CD8-positive, alpha-beta memory T cell (primary cell): ENCODE data around the gene IL20. TPM values are rescaled to one million over a fixed set of nuclear protein-coding genes. Genes with fewer than 3 reads are reported as not detected.
A peak's percentile ranks its signal among the peaks of the same experiment; 100 is the strongest.

Source experiments
- CTCF ChIA-PET: fragments of 350-600 bp; sonication (Branson Sonifier 250); formaldehyde crosslinking; loops from one replicate; lab custom pipeline; 2021; ENCODE audit warnings: antibody characterized with exemption; lab: Charles Lee
- POLR2A ChIA-PET: fragments of 350-600 bp; sonication (Branson Sonifier 250); formaldehyde crosslinking; loops from one replicate; lab custom pipeline; 2021; ENCODE audit warnings: antibody characterized with exemption; lab: Charles Lee
- DNase-seq, 5 donors: peaks; one replicate each; pipeline versions ENCODE4 v3.0.0 to v3.0.0-alpha.2; 2020 to 2022; ENCODE audit warnings: mixed read lengths in 1 of 5
- H3K27ac ChIP-seq: one replicate; pipeline ENCODE4 v1.7.0; 2013; ENCODE audit warnings: low read depth, mild to moderate bottlenecking, low read length, moderate library complexity
- H3K27me3 ChIP-seq: 2 replicates; pipeline ENCODE4 v1.7.0; 2013; ENCODE audit warnings: low read length, mild to moderate bottlenecking; ENCODE audit not compliant: insufficient read depth, poor library complexity, severe bottlenecking
- H3K36me3 ChIP-seq: 2 replicates; pipeline ENCODE4 v1.7.0; 2013; ENCODE audit warnings: mild to moderate bottlenecking, low read length, moderate library complexity; ENCODE audit not compliant: insufficient read depth
- H3K4me1 ChIP-seq: 2 replicates; pipeline ENCODE4 v1.7.0; 2013; ENCODE audit warnings: mild to moderate bottlenecking, low read length, moderate library complexity; ENCODE audit not compliant: insufficient read depth
- H3K4me3 ChIP-seq: 2 replicates; pipeline ENCODE4 v1.7.0; 2013; ENCODE audit warnings: mild to moderate bottlenecking, low read length
- H3K9me3 ChIP-seq: 2 replicates; pipeline ENCODE4 v1.7.0; 2013; ENCODE audit warnings: mild to moderate bottlenecking, low read length
- H3K27ac Mint-ChIP-seq, 8 donors: one replicate each; pipeline ENCODE4 v1.8.0; 2020 to 2021; ENCODE audit warnings: mixed read lengths in 8 of 8, mild to moderate bottlenecking in 6 of 8, inconsistent platforms in 3 of 8, moderate library complexity in 3 of 8
- H3K27me3 Mint-ChIP-seq, 2 donors: one replicate each; pipeline ENCODE4 v1.8.0; 2020 to 2021; ENCODE audit warnings: mixed read lengths in 2 of 2, mild to moderate bottlenecking in 1 of 2, moderate library complexity in 1 of 2
- H3K36me3 Mint-ChIP-seq, 3 donors: one replicate each; pipeline ENCODE4 v1.8.0; 2020 to 2021; ENCODE audit warnings: mixed read lengths in 3 of 3, inconsistent platforms in 1 of 3, mild to moderate bottlenecking in 1 of 3
- H3K4me1 Mint-ChIP-seq, 3 donors: one replicate each; pipeline ENCODE4 v1.8.0; 2020 to 2021; ENCODE audit warnings: mixed read lengths in 3 of 3, inconsistent platforms in 1 of 3, mild to moderate bottlenecking in 1 of 3
- H3K4me3 Mint-ChIP-seq, 7 donors: one replicate each; pipeline ENCODE4 v1.8.0; 2020 to 2021; ENCODE audit warnings: mixed read lengths in 7 of 7, mild to moderate bottlenecking in 6 of 7, moderate library complexity in 4 of 7, inconsistent platforms in 2 of 7
- H3K9me3 Mint-ChIP-seq, 5 donors: one replicate each; pipeline ENCODE4 v1.8.0; 2020 to 2022; ENCODE audit warnings: mixed read lengths in 5 of 5, mild to moderate bottlenecking in 3 of 5, moderate library complexity in 2 of 5, inconsistent platforms in 1 of 5
- polyA plus RNA-seq: library from polyadenylated mRNA; unstranded; fragments of 300-500 nt; fragmentation: Illumina TruSeq; gene quantifications from one replicate; pipeline ENCODE4 v1.2.3, GENCODE V29; 2021
- total RNA-seq, 2 experiments: library from RNA; stranded (reverse); gene quantifications; one replicate each; pipeline ENCODE4 v1.2.3, GENCODE V29; 2021

IL20 gene
- total and polyA plus RNA-seq, 3 experiments from 2014 or later = not detected

- Histone ChIP-seq H3K9me3 (no peaks in the 10 kb centered on the region), H3K36me3 (no peaks in the 10 kb centered on the region), H3K4me3 (no peak overlapping the region), H3K27ac (no peak overlapping the region), H3K27me3 (no peaks in the 10 kb centered on the region), H3K4me1 (peaks cover 8% of the 10 kb centered on the region)
- Mint-ChIP-seq H3K9me3 (no peaks in the 10 kb centered on the region), H3K27me3 (peaks cover 0 to 8% of the 10 kb centered on the region in 2 donors), H3K4me3 (no peak overlapping the region), H3K36me3 (peaks cover 0 to 13% (median 1%) of the 10 kb centered on the region in 3 donors), H3K4me1 (peaks cover 3 to 5% (median 3%) of the 10 kb centered on the region in 3 donors), H3K27ac (peak overlapping the region in 1 of 8 donors; percentile 7)
- CTCF ChIA-PET = interaction anchor here (0.8 to 1.7 kb wide), 2 partner anchors 87 to 128 kb away, joined by 3 read pairs; no protein-coding TSS in a partner anchor
- no peak for DNase-seq
- POLR2A ChIA-PET = no interaction called here
These were observed 10.9 kb upstream of the IL20 start for GRCh38 chr1:206854401-206855129.

GRCh38 chr1:206855859-206856258 lies 9.6 kb upstream of the IL20 start:
- Histone ChIP-seq H3K9me3 (no peaks in the 10 kb centered on the region), H3K27ac (no peak overlapping the region), H3K4me3 (no peak overlapping the region), H3K4me1 (peaks cover 9% of the 10 kb centered on the region), H3K36me3 (no peaks in the 10 kb centered on the region), H3K27me3 (no peaks in the 10 kb centered on the region)
- H3K27me3 Mint-ChIP-seq = peaks cover 3 to 9% of the 10 kb centered on the region in 2 donors
- no peak overlapping the region for H3K27ac Mint-ChIP-seq
- ChIA-PET CTCF (interaction anchor here (0.9 to 3.4 kb wide), 5 partner anchors 24 to 126 kb away, joined by 3 to 15 read pairs (median 4); no protein-coding TSS in a partner anchor), POLR2A (no interaction called here)
- H3K4me1 Mint-ChIP-seq = peaks cover 3 to 5% (median 3%) of the 10 kb centered on the region in 3 donors
- peaks cover 0 to 13% (median 2%) of the 10 kb centered on the region in 3 donors for H3K36me3 Mint-ChIP-seq
- no peaks in the 10 kb centered on the region for H3K9me3 Mint-ChIP-seq
- no peak for DNase-seq
- H3K4me3 Mint-ChIP-seq = no peak overlapping the region

DNA sequence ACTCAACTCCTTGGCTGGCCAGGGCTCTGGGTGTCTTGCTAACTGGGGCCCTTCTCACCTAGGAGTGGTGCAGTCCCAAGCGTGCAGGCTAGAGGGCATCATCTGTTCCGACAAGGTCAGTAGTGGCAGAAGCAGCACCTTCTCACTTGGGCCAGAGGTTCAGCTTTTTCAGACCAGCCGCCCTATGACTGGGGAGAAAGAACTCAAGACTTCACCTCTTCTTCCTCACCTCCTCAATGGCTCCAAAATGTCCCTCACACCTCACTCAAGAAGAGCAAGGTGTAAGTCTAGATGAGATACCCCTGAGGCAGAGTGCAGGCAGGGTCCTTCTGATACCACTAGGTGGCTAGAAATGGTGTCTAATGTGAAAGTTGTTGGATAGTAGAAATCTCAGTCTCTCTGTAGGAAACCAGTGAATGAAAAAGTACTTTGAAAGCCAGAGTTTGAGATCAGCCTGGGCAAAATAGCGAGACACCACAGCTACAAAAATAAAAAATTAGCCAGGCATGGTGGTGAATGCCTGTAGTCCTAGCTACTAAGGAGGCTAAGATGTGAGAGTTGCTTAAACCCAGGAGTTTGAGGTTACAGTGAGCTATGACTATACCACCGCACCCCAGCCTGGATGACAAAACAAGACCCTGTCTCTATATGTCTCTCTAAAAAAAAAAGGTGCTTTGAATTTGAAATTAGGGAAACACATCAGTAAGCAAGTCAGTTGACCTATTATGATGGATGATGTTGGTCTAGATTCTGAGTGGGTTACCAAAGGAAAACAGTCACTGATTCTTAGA lies 8.6 kb upstream of the IL20 start:
- Histone ChIP-seq H3K9me3 (no peaks in the 10 kb centered on the region), H3K27me3 (no peaks in the 10 kb centered on the region), H3K36me3 (no peaks in the 10 kb centered on the region), H3K27ac (no peak overlapping the region), H3K4me3 (no peak overlapping the region), H3K4me1 (peaks cover 9% of the 10 kb centered on the region)
- Mint-ChIP-seq H3K4me3 (no peak overlapping the region), H3K27me3 (peaks cover 11 to 15% of the 10 kb centered on the region in 2 donors), H3K4me1 (peaks cover 3 to 5% (median 3%) of the 10 kb centered on the region in 3 donors), H3K27ac (peak overlapping the region in 2 of 8 donors; percentile 13 to 14), H3K9me3 (no peaks in the 10 kb centered on the region), H3K36me3 (peaks cover 0 to 13% (median 4%) of the 10 kb centered on the region in 3 donors)
- DNase-seq = peak in 1 of 5 donors; percentile 28
- POLR2A ChIA-PET = interaction anchor here (0.7 kb wide), 1 partner anchor 386 kb away, joined by 3 read pairs; the partner anchor contains the start of gene IKBKE
- CTCF ChIA-PET = interaction anchor here (0.6 to 3.4 kb wide), 7 partner anchors 15 to 125 kb away, joined by 3 to 15 read pairs (median 3); no protein-coding TSS in a partner anchor

- no peaks in the 10 kb centered on the region for H3K36me3 ChIP-seq
- ChIA-PET CTCF (interaction anchor here (2.9 kb wide), 1 partner anchor 54 kb away, joined by 10 read pairs; no protein-coding TSS in a partner anchor), POLR2A (interaction anchor here (0.6 kb wide), 1 partner anchor 135 kb away, joined by 6 read pairs; no protein-coding TSS in a partner anchor)
- peaks cover 0 to 4% (median 0%) of the 10 kb centered on the region in 3 donors for H3K36me3 Mint-ChIP-seq
- H3K4me1 ChIP-seq = peaks cover 9% of the 10 kb centered on the region
- peak overlapping the region in 1 of 7 donors; percentile 22 for H3K4me3 Mint-ChIP-seq
- peak in 1 of 5 donors; percentile 27 for DNase-seq
- no peaks in the 10 kb centered on the region for H3K27me3 ChIP-seq
- H3K9me3 Mint-ChIP-seq = no peaks in the 10 kb centered on the region
- no peaks in the 10 kb centered on the region for H3K9me3 ChIP-seq
- peaks cover 3 to 5% (median 3%) of the 10 kb centered on the region in 3 donors for H3K4me1 Mint-ChIP-seq
- peaks cover 17 to 19% of the 10 kb centered on the region in 2 donors for H3K27me3 Mint-ChIP-seq
- H3K4me3 ChIP-seq = no peak overlapping the region
- H3K27ac Mint-ChIP-seq = peak overlapping the region in 1 of 8 donors; percentile 22
- no peak overlapping the region for H3K27ac ChIP-seq
These were observed 6.3 kb upstream of the IL20 start for GRCh38 chr1:206859082-206859521.

DNA sequence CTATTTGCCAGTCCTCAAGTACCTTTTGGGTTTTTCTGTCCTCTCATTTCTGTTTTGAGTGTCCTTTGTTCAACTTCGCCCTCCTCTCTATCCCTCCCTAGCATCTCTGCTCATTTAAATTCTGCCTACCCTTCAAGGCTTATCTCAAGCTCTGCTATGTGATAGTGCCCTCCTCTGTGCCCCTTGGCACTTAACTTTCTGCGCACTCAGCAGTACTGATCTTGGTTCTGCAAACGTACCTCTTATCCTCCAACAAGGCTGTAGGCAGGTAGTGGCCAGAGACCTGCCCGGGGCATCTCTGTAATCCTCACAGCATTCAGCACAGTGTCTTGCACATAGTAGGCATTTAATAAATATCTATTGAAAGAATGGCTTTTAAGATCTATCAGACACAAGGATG lies 5.3 kb upstream of the IL20 start:
- no peaks in the 10 kb centered on the region for H3K9me3 Mint-ChIP-seq

GRCh38 chr1:206863266-206863665 lies 2.2 kb upstream of the IL20 start:
- Histone ChIP-seq H3K27ac (no peak overlapping the region), H3K4me3 (no peak overlapping the region), H3K4me1 (peaks cover 9% of the 10 kb centered on the region), H3K27me3 (no peaks in the 10 kb centered on the region), H3K9me3 (no peaks in the 10 kb centered on the region), H3K36me3 (no peaks in the 10 kb centered on the region)
- no peak for DNase-seq
- Mint-ChIP-seq H3K4me1 (peaks cover 5 to 8% (median 5%) of the 10 kb centered on the region in 3 donors), H3K27me3 (peaks cover 18 to 25% of the 10 kb centered on the region in 2 donors), H3K27ac (no peak overlapping the region), H3K4me3 (no peak overlapping the region), H3K9me3 (no peaks in the 10 kb centered on the region), H3K36me3 (peaks cover 0 to 5% (median 0%) of the 10 kb centered on the region in 3 donors)
- ChIA-PET POLR2A (no interaction called here), CTCF (interaction anchor here (0.6 to 3.6 kb wide), 4 partner anchors 45 to 119 kb away, joined by 3 to 18 read pairs (median 3); no protein-coding TSS in a partner anchor)

More for the DNA sequence above, 5.3 kb upstream of the IL20 start:
- CTCF ChIA-PET = interaction anchor here (1.1 to 2.9 kb wide), 4 partner anchors 10 to 52 kb away, joined by 3 to 10 read pairs (median 3); no protein-coding TSS in a partner anchor
- no peak for DNase-seq
- H3K9me3 ChIP-seq = no peaks in the 10 kb centered on the region
- H3K4me3 ChIP-seq = no peak overlapping the region
- Mint-ChIP-seq H3K27me3 (peaks cover 17 to 23% of the 10 kb centered on the region in 2 donors), H3K27ac (peak overlapping the region in 1 of 8 donors; percentile 0), H3K36me3 (peaks cover 0 to 4% (median 0%) of the 10 kb centered on the region in 3 donors), H3K4me3 (no peak overlapping the region), H3K4me1 (peaks cover 5 to 6% (median 5%) of the 10 kb centered on the region in 3 donors)
- POLR2A ChIA-PET = no interaction called here
- H3K27me3 ChIP-seq = no peaks in the 10 kb centered on the region
- no peak overlapping the region for H3K27ac ChIP-seq
- peaks cover 9% of the 10 kb centered on the region for H3K4me1 ChIP-seq
- H3K36me3 ChIP-seq = no peaks in the 10 kb centered on the region

DNA sequence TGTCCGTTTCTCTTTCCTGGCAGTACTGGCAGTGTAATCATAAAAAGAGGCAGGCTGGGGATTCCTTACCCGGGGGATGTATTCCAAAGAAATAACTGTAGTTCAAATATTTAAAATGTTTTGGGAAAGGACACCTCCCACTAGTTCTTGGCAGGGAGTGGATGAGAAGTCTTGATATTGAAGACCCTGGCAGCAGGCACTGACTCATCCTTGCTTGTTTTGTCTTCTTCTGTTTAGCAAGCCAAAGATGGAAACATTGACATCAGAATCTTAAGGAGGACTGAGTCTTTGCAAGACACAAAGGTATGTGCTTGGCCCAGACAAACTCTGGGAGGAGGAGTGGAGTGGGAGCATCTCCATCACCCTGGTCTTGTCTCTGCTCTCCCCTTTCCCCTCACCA lies 639 bp downstream of the IL20 start:
- Mint-ChIP-seq H3K27me3 (peaks cover 14 to 19% of the 10 kb centered on the region in 2 donors), H3K4me1 (peaks cover 0 to 5% (median 2%) of the 10 kb centered on the region in 3 donors), H3K27ac (no peak overlapping the region), H3K9me3 (no peaks in the 10 kb centered on the region), H3K4me3 (no peak overlapping the region), H3K36me3 (peaks cover 0 to 8% (median 3%) of the 10 kb centered on the region in 3 donors)
- H3K27ac ChIP-seq = no peak overlapping the region
- H3K9me3 ChIP-seq = no peaks in the 10 kb centered on the region
- ChIA-PET POLR2A (no interaction called here), CTCF (interaction anchor here (1.1 to 3.6 kb wide), 6 partner anchors 8 to 116 kb away, joined by 3 to 18 read pairs (median 8); no protein-coding TSS in a partner anchor)
- no peak overlapping the region for H3K4me3 ChIP-seq
- no peak for DNase-seq
- no peaks in the 10 kb centered on the region for H3K27me3 ChIP-seq
- no peaks in the 10 kb centered on the region for H3K36me3 ChIP-seq
- no peaks in the 10 kb centered on the region for H3K4me1 ChIP-seq
